GM18858 (cell line): Measurements from ENCODE around the gene NAP1L4.
A peak's percentile ranks its signal among the peaks of the same experiment; 100 is the strongest.

Source experiments
- ATAC-seq: cut with Tn5 transposase; IDR thresholded peaks from one replicate; pipeline ENCODE4 v1.9.1; 2021; ENCODE audit not compliant: unreplicated experiment

Gene NAP1L4

GRCh38 chr11:2994336-2994730 is 2.2 kb upstream of the NAP1L4 start:
- no peak for ATAC-seq

GRCh38 chr11:2992997-2993325 is 832 bp upstream of the NAP1L4 start:
- ATAC-seq: no peak

- peak; percentile 14 for ATAC-seq
Observed at GRCh38 chr11:2991452-2992233, 486 bp downstream of the NAP1L4 start.

GRCh38 chr11:2990617-2991451 is 1.3 kb downstream of the NAP1L4 start:
- no peak for ATAC-seq

- ATAC-seq: no peak
Observed at GRCh38 chr11:2989551-2989950, 2.6 kb downstream of the NAP1L4 start.

- no peak for ATAC-seq
Observed at GRCh38 chr11:2989006-2989405, 3.1 kb downstream of the NAP1L4 start.

- ATAC-seq: no peak
Observed at GRCh38 chr11:2987881-2988861, 4.0 kb downstream of the NAP1L4 start.

GRCh38 chr11:2983908-2984307 is 8.2 kb downstream of the NAP1L4 start:
- no peak for ATAC-seq

- ATAC-seq: no peak
Observed at GRCh38 chr11:2982214-2982613, 9.9 kb downstream of the NAP1L4 start.

- ATAC-seq: no peak
Observed at GRCh38 chr11:2981130-2981529, 11.0 kb downstream of the NAP1L4 start.

- ATAC-seq: no peak
Observed at GRCh38 chr11:2980168-2980840, 11.8 kb downstream of the NAP1L4 start.

- no peak for ATAC-seq
Observed at GRCh38 chr11:2977113-2977512, 15.0 kb downstream of the NAP1L4 start.

- ATAC-seq: no peak
Observed at GRCh38 chr11:2976294-2977063, 15.7 kb downstream of the NAP1L4 start.

- ATAC-seq: no peak
Observed at GRCh38 chr11:2975594-2975993, 16.5 kb downstream of the NAP1L4 start.

GRCh38 chr11:2974272-2974671 is 17.9 kb downstream of the NAP1L4 start:
- ATAC-seq: no peak

- no peak for ATAC-seq
Observed at GRCh38 chr11:2968341-2968900, 23.7 kb downstream of the NAP1L4 start.

GRCh38 chr11:2964782-2965181 is 27.3 kb downstream of the NAP1L4 start:
- ATAC-seq: no peak

- no peak for ATAC-seq
Observed at GRCh38 chr11:2963761-2964160, 28.4 kb downstream of the NAP1L4 start.

- no peak for ATAC-seq
Observed at GRCh38 chr11:2963112-2963754, 28.9 kb downstream of the NAP1L4 start.
